PC-3 (cell line): ENCODE results near the gene HBEGF. TPM values are rescaled to one million over a fixed set of nuclear protein-coding genes. Genes with fewer than 3 reads are reported as not detected.

ENCODE experiments used
- ATAC-seq: fragments of 200-7000 bp; cut with Tn5 transposase; 2 replicates; pipeline ENCODE4 v1.9.1; 2020; ENCODE audit warnings: mild to moderate bottlenecking, moderate library complexity
- BruUV-seq: library from RNA; stranded (reverse); fragments of 400-500 nt; replicated peaks from 2 replicates; lab custom pipeline; 2021; lab: Mats Ljungman, UMichigan
- CTCF ChIA-PET: fragments of 300-600 bp; sonication (Branson Sonifier 250); formaldehyde crosslinking; loops from one replicate; lab custom pipeline; 2022; ENCODE audit warnings: antibody characterized with exemption; lab: Charles Lee
- POLR2A ChIA-PET: fragments of 300-600 bp; sonication (Branson Sonifier 250); formaldehyde crosslinking; loops from one replicate; lab custom pipeline; 2022; ENCODE audit warnings: antibody characterized with exemption; ENCODE audit not compliant: unreplicated experiment; lab: Charles Lee
- DNase-seq: peaks from one replicate; pipeline ENCODE4 v3.0.0-alpha.2; 2015
- H2AFZ ChIP-seq: fragments of 300-600 bp; sonication (generic); 2 replicates; pipeline ENCODE4 v1.6.0; 2016; ENCODE audit warnings: antibody characterized with exemption, low read length
- H3F3A ChIP-seq: fragments of 300-600 bp; sonication (generic); one replicate; pipeline ENCODE4 v1.6.0; 2017; ENCODE audit warnings: antibody characterized with exemption, low read length, control low read depth, mild to moderate bottlenecking; ENCODE audit not compliant: unreplicated experiment
- H3K27ac ChIP-seq: fragments of 300-600 bp; sonication (generic); 2 replicates; pipeline ENCODE4 v1.5.1; 2016; ENCODE audit warnings: mild to moderate bottlenecking, low read length
- H3K27me3 ChIP-seq: fragments of 300-600 bp; sonication (generic); 2 replicates; pipeline ENCODE4 v1.6.1; 2016; ENCODE audit warnings: low read length, mixed read lengths
- H3K36me3 ChIP-seq: fragments of 300-600 bp; sonication (generic); 2 replicates; pipeline ENCODE4 v1.6.1; 2016; ENCODE audit warnings: low read depth, mixed run types, low read length, mixed read lengths
- H3K4me1 ChIP-seq: fragments of 300-600 bp; sonication (generic); 2 replicates; pipeline ENCODE4 v1.5.1; 2016; ENCODE audit warnings: low read length; ENCODE audit not compliant: insufficient read depth
- H3K4me2 ChIP-seq: fragments of 300-600 bp; sonication (generic); 2 replicates; pipeline ENCODE4 v1.6.0; 2016; ENCODE audit warnings: low read length
- H3K4me3 ChIP-seq: fragments of 300-600 bp; sonication (generic); 2 replicates; pipeline ENCODE4 v1.5.1; 2016; ENCODE audit warnings: mild to moderate bottlenecking, low read length, mixed read lengths
- H3K79me2 ChIP-seq: fragments of 300-600 bp; sonication (generic); 2 replicates; pipeline ENCODE4 v1.6.1; 2017; ENCODE audit warnings: low read length, mixed read lengths
- H3K9ac ChIP-seq: fragments of 300-600 bp; sonication (generic); 2 replicates; pipeline ENCODE4 v1.6.0; 2016; ENCODE audit warnings: mild to moderate bottlenecking, low read length
- H3K9me2 ChIP-seq: fragments of 300-600 bp; sonication (generic); replicated peaks from 2 replicates; pipeline ENCODE4 v1.6.1; 2016; ENCODE audit warnings: mixed run types, low read length, mixed read lengths
- H3K9me3 ChIP-seq: fragments of 300-600 bp; sonication (generic); 2 replicates; pipeline ENCODE4 v1.6.1; 2016; ENCODE audit warnings: low read length, mixed read lengths
- H4K20me1 ChIP-seq: fragments of 300-600 bp; sonication (generic); 2 replicates; pipeline ENCODE4 v1.6.1; 2016; ENCODE audit warnings: low read length, mixed read lengths
- EZH2 ChIP-seq: fragments of 300-600 bp; sonication (generic); IDR thresholded peaks from one replicate; pipeline ENCODE4 v1.6.1; 2017; ENCODE audit warnings: antibody characterized with exemption, mild to moderate bottlenecking, low read length; ENCODE audit not compliant: unreplicated experiment
- EZH2phosphoT487 ChIP-seq: fragments of 300-600 bp; sonication (generic); IDR thresholded peaks from 2 replicates; pipeline ENCODE4 v1.6.1; 2018; ENCODE audit warnings: mild to moderate bottlenecking, antibody characterized with exemption, low read length, borderline replicate concordance
- intact Hi-C: fragments of 100-400 bp; cut with micrococcal nuclease; formaldehyde crosslinking; loops from 2 replicates; pipeline ENCODE4 v1.9.0; 2023
- total RNA-seq: library from RNA; depleted of rRNA; stranded (reverse); fragments of >200 nt; gene quantifications from 2 replicates; pipeline ENCODE4 v1.2.3, GENCODE V29; 2014
- TF ChIP-seq, protein P1 (sequence below): fragments of 300-600 bp; sonication (generic); conservative IDR thresholded peaks from 2 replicates; pipeline ENCODE4 v1.5.1; 2017; ENCODE audit warnings: antibody characterized with exemption, low read depth, mild to moderate bottlenecking, low read length

HBEGF gene
- total RNA-seq, 1 experiment from 2014 or later, result 82.6 TPM

DNA sequence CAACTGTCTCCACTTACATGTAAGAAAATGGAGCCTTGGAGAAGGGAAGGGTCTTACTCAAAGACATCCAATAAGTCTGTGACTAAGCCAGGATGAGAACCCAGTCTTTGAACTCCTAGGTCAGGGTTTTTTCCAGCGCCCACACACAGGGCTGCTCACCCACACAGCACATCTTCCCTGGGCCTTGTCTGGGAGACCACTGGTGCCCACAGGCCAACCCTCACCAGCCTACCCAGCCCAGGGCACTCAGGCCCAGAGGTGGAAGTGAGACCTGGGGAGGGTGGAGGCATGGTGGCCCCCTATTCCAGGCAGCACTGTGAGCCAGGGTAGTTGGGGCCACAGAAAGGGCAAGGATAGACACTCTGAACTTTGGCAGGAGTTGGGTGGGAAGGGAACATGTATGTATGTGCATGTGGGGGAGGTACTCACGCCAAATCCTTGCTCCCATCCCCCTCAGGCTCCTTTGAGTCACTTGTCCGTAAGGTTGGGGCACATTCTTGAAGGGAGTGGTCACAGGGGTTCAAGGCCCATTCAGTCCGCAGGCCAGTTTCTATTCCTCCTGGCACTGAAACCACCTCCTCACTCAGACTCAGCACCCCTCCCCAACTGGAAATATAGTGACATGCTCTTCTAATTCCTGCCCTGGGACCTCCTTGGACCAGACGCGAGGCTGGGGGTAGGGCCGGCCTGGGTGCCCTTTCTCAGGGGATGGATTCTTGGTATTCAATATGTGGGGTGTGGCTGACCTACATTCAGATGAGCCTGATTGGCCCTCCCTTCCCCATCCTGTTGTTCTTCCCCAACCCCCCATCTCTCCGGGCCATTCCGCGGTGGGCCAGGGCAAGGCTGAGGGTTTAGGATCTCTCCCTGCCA lies 10.7 kb upstream of the HBEGF start:
- Histone ChIP-seq H3K9me3 (no peaks in the 10 kb centered on the region), H2AFZ (peak overlapping the region; percentile 58), H4K20me1 (no peaks in the 10 kb centered on the region), H3K4me3 (no peak overlapping the region; the same call in 1 of the 2 replicates), H3K27ac (no peak overlapping the region), H3K4me2 (peak overlapping the region; percentile 76), H3K79me2 (no peaks in the 10 kb centered on the region), H3K9me2 (no peaks in the 10 kb centered on the region), H3K36me3 (no peaks in the 10 kb centered on the region), H3F3A (peaks cover 4% of the 10 kb centered on the region), H3K4me1 (no peaks in the 10 kb centered on the region; the same call in 1 of the 2 replicates), H3K9ac (no peak overlapping the region), H3K27me3 (no peaks in the 10 kb centered on the region)
- DNase-seq (no peak), ATAC-seq (peak; percentile 8)
- ChIA-PET POLR2A (no interaction called here), CTCF (no interaction called here)
- intact Hi-C loops, result loop anchor here (1.0 to 5.0 kb wide), 3 partner anchors 113 to 365 kb away; no protein-coding TSS in a partner anchor
- BruUV-seq, result no TSS peak
- TF ChIP-seq, protein P1, sequence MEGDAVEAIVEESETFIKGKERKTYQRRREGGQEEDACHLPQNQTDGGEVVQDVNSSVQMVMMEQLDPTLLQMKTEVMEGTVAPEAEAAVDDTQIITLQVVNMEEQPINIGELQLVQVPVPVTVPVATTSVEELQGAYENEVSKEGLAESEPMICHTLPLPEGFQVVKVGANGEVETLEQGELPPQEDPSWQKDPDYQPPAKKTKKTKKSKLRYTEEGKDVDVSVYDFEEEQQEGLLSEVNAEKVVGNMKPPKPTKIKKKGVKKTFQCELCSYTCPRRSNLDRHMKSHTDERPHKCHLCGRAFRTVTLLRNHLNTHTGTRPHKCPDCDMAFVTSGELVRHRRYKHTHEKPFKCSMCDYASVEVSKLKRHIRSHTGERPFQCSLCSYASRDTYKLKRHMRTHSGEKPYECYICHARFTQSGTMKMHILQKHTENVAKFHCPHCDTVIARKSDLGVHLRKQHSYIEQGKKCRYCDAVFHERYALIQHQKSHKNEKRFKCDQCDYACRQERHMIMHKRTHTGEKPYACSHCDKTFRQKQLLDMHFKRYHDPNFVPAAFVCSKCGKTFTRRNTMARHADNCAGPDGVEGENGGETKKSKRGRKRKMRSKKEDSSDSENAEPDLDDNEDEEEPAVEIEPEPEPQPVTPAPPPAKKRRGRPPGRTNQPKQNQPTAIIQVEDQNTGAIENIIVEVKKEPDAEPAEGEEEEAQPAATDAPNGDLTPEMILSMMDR, result no peak
- no peak for TF ChIP-seq EZH2phosphoT487

- no TSS peak for BruUV-seq
- H3F3A ChIP-seq, result peaks cover 4% of the 10 kb centered on the region
- CTCF ChIA-PET, result interaction anchor here (1.2 to 1.7 kb wide), 3 partner anchors 9 to 116 kb away, joined by 3 to 10 read pairs (median 4); partner anchors contain the start of gene HBEGF
These were observed 9.1 kb upstream of the HBEGF start for GRCh38 chr5:140355546-140355945.

More at GRCh38 chr5:140355546-140355945, 9.1 kb upstream of the HBEGF start:
- Histone ChIP-seq H3K79me2 (no peaks in the 10 kb centered on the region), H3K36me3 (no peaks in the 10 kb centered on the region), H3K9ac (no peak overlapping the region), H3K27ac (no peak overlapping the region), H3K27me3 (no peaks in the 10 kb centered on the region), H3K4me1 (no peaks in the 10 kb centered on the region; the same call in 1 of the 2 replicates), H3K4me3 (no peak overlapping the region), H3K4me2 (no peak overlapping the region), H3K9me2 (no peaks in the 10 kb centered on the region), H4K20me1 (no peaks in the 10 kb centered on the region), H2AFZ (no peak overlapping the region), H3K9me3 (no peaks in the 10 kb centered on the region)
- POLR2A ChIA-PET, result no interaction called here
- intact Hi-C loops, result loop anchor here (5.0 kb wide), 2 partner anchors 188 to 367 kb away; no protein-coding TSS in a partner anchor
- no peak for TF ChIP-seq EZH2
- TF ChIP-seq EZH2phosphoT487, result no peak
- TF ChIP-seq, protein P1, result no peak
- DNase-seq (no peak), ATAC-seq (no peak)
